Measurements from ENCODE around the gene TRIM60.
"Not testable (repeated sequence)": the region's sequence is repeated elsewhere in the genome, so short reads cannot be mapped to it uniquely, and the experiment has no call there.

TRIM60 gene

GRCh38 chr4:165070560-165070959, 38.8 kb downstream of the TRIM60 start:
- POLR2A ChIA-PET = no interaction called here
- no peak for DNase-seq (ENCODE audit: low read depth, low spot score)
- TF ChIP-seq CTCF (IDR thresholded peaks at IDR 0.05; ENCODE audit: insufficient read depth, low read length, missing control alignments) = no peak
- H3K4me3 ChIP-seq (ENCODE audit: low read depth, low read length) = no peak overlapping the region
- CTCF ChIA-PET = no interaction called here

DNA sequence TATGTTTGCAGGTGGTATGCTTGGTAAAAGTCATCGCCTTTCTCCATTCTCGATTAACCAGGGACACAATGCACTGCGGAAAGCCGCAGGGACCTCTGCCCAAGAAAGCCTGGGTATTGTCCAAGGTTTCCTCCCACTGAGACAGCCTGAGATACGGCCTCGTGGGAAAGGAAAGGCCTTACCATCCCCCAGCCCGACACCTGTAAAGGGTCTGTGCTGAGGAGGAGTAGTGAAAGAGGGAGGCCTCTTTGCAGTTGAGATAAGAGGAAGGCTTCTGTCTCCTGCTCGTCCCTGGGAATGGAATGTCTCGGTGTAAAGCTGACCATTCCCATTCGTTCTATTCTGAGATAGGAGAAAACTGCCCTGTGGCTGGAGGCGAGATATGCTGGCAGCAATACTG, 41.5 kb downstream of the TRIM60 start:
- H3K4me3 ChIP-seq (ENCODE audit: low read depth, low read length); DNase-seq (ENCODE audit: low read depth, low spot score); POLR2A ChIA-PET; CTCF ChIA-PET: not testable (repeated sequence)

DNA sequence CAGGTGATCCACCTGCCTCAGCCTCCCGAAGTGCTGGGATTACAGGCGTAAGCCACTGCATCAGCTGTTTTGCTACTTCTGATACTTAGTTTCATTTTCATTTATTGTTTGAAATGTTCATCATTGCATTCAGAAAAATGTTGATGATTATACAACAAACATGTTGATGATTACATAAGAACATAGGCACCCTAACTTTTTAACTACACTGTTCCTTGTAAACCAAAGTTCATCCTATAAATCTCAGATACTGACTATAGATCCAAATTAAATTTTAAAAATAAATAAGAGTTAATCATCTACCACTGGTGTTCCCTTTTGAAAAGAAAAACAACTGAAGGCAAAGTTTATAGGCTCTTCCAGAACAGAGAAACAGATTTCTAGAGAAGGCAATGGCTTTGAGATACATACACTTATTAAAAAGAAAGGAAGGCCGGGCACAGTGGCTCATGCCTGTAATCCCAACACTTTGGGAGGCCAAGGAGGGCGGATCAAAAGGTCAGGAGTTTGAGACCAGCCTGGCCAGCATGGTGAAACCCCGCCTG, 45.3 kb downstream of the TRIM60 start:
- CTCF ChIA-PET = no interaction called here
- H3K4me3 ChIP-seq (ENCODE audit: low read depth, low read length) = no peak overlapping the region
- no peak for DNase-seq (ENCODE audit: low read depth, low spot score)
- POLR2A ChIA-PET = no interaction called here
- TF ChIP-seq CTCF (IDR thresholded peaks at IDR 0.05; ENCODE audit: insufficient read depth, low read length, missing control alignments) = no peak

DNA sequence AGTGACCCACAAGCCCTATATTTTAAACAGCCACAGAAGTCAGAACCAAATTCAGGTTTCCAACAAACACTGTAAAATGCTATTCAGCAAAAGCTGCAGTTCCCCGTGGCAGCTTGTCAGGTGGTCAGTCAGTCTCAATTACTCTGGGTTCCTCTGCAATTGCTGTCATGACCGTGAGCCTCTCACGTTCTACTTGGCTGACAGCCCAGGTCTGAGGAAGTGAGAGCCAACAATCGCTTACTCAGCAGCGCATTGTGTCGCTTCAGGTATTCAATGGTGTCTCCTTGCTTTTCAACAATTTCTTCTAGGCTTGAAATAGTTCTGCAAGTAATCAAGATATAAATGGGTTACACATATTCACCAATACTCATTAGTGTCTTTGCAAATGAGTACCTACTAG, 47.7 kb downstream of the TRIM60 start:
- POLR2A ChIA-PET = no interaction called here
- DNase-seq (ENCODE audit: low read depth, low spot score) = no peak
- H3K4me3 ChIP-seq (ENCODE audit: low read depth, low read length) = no peak overlapping the region
- CTCF ChIA-PET = no interaction called here
- no peak for TF ChIP-seq CTCF (IDR thresholded peaks at IDR 0.05; ENCODE audit: insufficient read depth, low read length, missing control alignments)

GRCh38 chr4:165084787-165085186, 53.0 kb downstream of the TRIM60 start:
- H3K4me3 ChIP-seq (ENCODE audit: low read depth, low read length); DNase-seq (ENCODE audit: low read depth, low spot score); POLR2A ChIA-PET: not testable (repeated sequence)
- CTCF ChIA-PET = interaction anchor here (1.4 kb wide), 1 partner anchor 304 kb away, joined by 3 read pairs; no protein-coding TSS in a partner anchor

GRCh38 chr4:165085946-165086345, 54.1 kb downstream of the TRIM60 start:
- no peak for TF ChIP-seq CTCF (IDR thresholded peaks at IDR 0.05; ENCODE audit: insufficient read depth, low read length, missing control alignments)
- no peak for DNase-seq (ENCODE audit: low read depth, low spot score)
- ChIA-PET POLR2A (no interaction called here), CTCF (interaction anchor here (1.4 kb wide), 1 partner anchor 306 kb away, joined by 3 read pairs; no protein-coding TSS in a partner anchor)
- H3K4me3 ChIP-seq (ENCODE audit: low read depth, low read length) = no peak overlapping the region

GRCh38 chr4:165088366-165088765, 56.6 kb downstream of the TRIM60 start:
- ChIA-PET POLR2A (no interaction called here), CTCF (interaction anchor here (1.0 to 2.1 kb wide), 2 partner anchors 9 to 1533 kb away, joined by 4 to 8 read pairs; no protein-coding TSS in a partner anchor)
- no peak overlapping the region for H3K4me3 ChIP-seq (ENCODE audit: low read depth, low read length)
- no peak for DNase-seq (ENCODE audit: low read depth, low spot score)
- TF ChIP-seq CTCF (IDR thresholded peaks at IDR 0.05; ENCODE audit: insufficient read depth, low read length, missing control alignments) = no peak
